Measurements from ENCODE around the gene ANXA6. TPM values are rescaled to one million over a fixed set of nuclear protein-coding genes. Genes with fewer than 3 reads are reported as not detected.

The ANXA6 gene
- total RNA-seq, 1 experiment from 2014 or later: 95.9 TPM

DNA sequence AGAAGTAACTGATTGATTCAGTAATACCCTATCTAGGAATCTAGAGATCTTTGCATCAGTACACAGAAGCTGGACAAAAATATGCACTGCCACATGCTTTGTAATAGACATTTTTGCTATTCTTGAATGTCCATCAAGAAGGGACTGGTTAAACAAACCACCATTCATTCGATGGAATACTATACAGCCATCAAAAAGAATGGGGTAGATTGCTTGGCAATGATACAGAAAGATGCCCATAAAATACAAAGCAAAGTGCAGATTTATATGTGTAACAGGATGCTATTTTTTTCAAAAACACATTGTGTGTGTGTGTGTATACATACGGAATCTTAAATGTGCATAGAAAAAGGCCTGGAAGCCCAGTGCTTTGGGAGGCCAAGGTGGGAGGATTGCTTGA is 84.3 kb downstream of the ANXA6 start:
- intact Hi-C loops (cut with micrococcal nuclease; ENCODE audit: unreplicated experiment): no loop called here
- H3K4me3 ChIP-seq (ENCODE audit: low read depth, low read length, poor library complexity, severe bottlenecking): no peak overlapping the region
- H3K27me3 ChIP-seq (replicated peaks; ENCODE audit: insufficient read depth, low read depth, low read length, poor library complexity): no peaks in the 10 kb centered on the region
- ChIA-PET CTCF (no interaction called here), POLR2A (ENCODE audit: low non-redundant PET) (no interaction called here)
- no peaks in the 10 kb centered on the region for H3K36me3 ChIP-seq (ENCODE audit: insufficient read depth, low read length, poor library complexity, severe bottlenecking)
- H3K9me3 ChIP-seq (ENCODE audit: low read depth, low read length, poor library complexity, severe bottlenecking): no peaks in the 10 kb centered on the region
- BruUV-seq (replicated peaks): no TSS peak
- TF ChIP-seq, protein P1, sequence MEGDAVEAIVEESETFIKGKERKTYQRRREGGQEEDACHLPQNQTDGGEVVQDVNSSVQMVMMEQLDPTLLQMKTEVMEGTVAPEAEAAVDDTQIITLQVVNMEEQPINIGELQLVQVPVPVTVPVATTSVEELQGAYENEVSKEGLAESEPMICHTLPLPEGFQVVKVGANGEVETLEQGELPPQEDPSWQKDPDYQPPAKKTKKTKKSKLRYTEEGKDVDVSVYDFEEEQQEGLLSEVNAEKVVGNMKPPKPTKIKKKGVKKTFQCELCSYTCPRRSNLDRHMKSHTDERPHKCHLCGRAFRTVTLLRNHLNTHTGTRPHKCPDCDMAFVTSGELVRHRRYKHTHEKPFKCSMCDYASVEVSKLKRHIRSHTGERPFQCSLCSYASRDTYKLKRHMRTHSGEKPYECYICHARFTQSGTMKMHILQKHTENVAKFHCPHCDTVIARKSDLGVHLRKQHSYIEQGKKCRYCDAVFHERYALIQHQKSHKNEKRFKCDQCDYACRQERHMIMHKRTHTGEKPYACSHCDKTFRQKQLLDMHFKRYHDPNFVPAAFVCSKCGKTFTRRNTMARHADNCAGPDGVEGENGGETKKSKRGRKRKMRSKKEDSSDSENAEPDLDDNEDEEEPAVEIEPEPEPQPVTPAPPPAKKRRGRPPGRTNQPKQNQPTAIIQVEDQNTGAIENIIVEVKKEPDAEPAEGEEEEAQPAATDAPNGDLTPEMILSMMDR (conservative IDR thresholded peaks at IDR 0.05; ENCODE audit: low read depth, low read length): no peak
- TF ChIP-seq EZH2 (IDR thresholded peaks at IDR 0.05; ENCODE audit: borderline replicate concordance, low read depth, low read length, poor library complexity, severe bottlenecking): no peak
- H3K4me1 ChIP-seq (ENCODE audit: insufficient read depth, low read length, poor library complexity, severe bottlenecking): no peaks in the 10 kb centered on the region
- no peak overlapping the region for H3K27ac ChIP-seq (ENCODE audit: low read depth, low read length, poor library complexity, severe bottlenecking)
- no peak for DNase-seq (ENCODE audit: low spot score)

GRCh38 chr5:151072630-151073025 is 85.0 kb downstream of the ANXA6 start:
- TF ChIP-seq, protein P1 (conservative IDR thresholded peaks at IDR 0.05; ENCODE audit: low read depth, low read length): no peak
- no peak for TF ChIP-seq EZH2 (IDR thresholded peaks at IDR 0.05; ENCODE audit: borderline replicate concordance, low read depth, low read length, poor library complexity, severe bottlenecking)
- ChIA-PET CTCF (no interaction called here), POLR2A (ENCODE audit: low non-redundant PET) (no interaction called here)
- Histone ChIP-seq H3K4me3 (ENCODE audit: low read depth, low read length, poor library complexity, severe bottlenecking) (no peak overlapping the region), H3K36me3 (ENCODE audit: insufficient read depth, low read length, poor library complexity, severe bottlenecking) (no peaks in the 10 kb centered on the region), H3K4me1 (ENCODE audit: insufficient read depth, low read length, poor library complexity, severe bottlenecking) (no peaks in the 10 kb centered on the region), H3K27ac (ENCODE audit: low read depth, low read length, poor library complexity, severe bottlenecking) (no peak overlapping the region), H3K27me3 (replicated peaks; ENCODE audit: insufficient read depth, low read depth, low read length, poor library complexity) (no peaks in the 10 kb centered on the region), H3K9me3 (ENCODE audit: low read depth, low read length, poor library complexity, severe bottlenecking) (no peaks in the 10 kb centered on the region)
- intact Hi-C loops (cut with micrococcal nuclease; ENCODE audit: unreplicated experiment): no loop called here
- BruUV-seq (replicated peaks): no TSS peak
- no peak for DNase-seq (ENCODE audit: low spot score)

DNA sequence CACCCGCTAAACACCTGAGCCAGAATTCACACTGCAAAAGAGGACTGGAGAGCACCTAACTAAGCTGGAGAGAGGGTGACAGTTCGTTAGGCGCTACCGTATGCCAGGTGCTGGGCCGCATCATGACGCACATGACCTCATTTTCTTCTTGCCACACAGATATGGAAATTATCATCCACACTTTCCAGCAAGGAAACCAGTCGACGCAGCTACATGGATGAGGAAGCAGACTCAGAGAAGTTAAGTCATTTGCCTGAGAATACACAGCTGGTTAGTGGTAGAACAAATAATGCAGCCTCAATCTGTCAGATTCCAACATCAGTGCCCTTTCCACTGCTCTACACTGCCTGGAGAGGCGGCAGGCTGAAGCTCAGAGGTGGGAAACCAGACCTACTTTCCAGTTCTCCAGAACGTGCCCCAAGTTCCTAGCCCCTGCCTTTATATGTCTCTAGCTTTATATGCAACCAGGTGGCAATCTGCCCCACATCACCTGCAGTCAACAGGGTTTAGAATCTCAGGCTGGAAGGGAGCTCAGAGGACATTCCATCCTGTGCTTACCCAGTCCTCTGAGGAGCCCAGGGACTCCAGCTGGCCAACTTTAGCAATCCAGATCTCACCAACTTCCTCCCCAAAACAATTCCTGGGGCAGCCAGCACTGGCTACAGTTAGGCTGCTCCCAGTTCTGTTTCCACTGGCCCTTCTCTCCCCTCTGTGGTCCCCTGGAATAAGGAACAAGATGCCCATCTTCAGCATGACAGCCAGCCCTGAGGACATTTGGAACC is 85.5 kb downstream of the ANXA6 start:
- no peak for DNase-seq (ENCODE audit: low spot score)
- H3K27ac ChIP-seq (ENCODE audit: low read depth, low read length, poor library complexity, severe bottlenecking): no peak overlapping the region
- H3K4me3 ChIP-seq (ENCODE audit: low read depth, low read length, poor library complexity, severe bottlenecking): no peak overlapping the region
- CTCF ChIA-PET: no interaction called here
- TF ChIP-seq, protein P1 (conservative IDR thresholded peaks at IDR 0.05; ENCODE audit: low read depth, low read length): no peak
- TF ChIP-seq EZH2 (IDR thresholded peaks at IDR 0.05; ENCODE audit: borderline replicate concordance, low read depth, low read length, poor library complexity, severe bottlenecking): no peak
- no peaks in the 10 kb centered on the region for H3K27me3 ChIP-seq (replicated peaks; ENCODE audit: insufficient read depth, low read depth, low read length, poor library complexity)
- H3K9me3 ChIP-seq (ENCODE audit: low read depth, low read length, poor library complexity, severe bottlenecking): no peaks in the 10 kb centered on the region
- POLR2A ChIA-PET (ENCODE audit: low non-redundant PET): no interaction called here
- no TSS peak for BruUV-seq (replicated peaks)
- H3K36me3 ChIP-seq (ENCODE audit: insufficient read depth, low read length, poor library complexity, severe bottlenecking): no peaks in the 10 kb centered on the region
- H3K4me1 ChIP-seq (ENCODE audit: insufficient read depth, low read length, poor library complexity, severe bottlenecking): no peaks in the 10 kb centered on the region
- intact Hi-C loops (cut with micrococcal nuclease; ENCODE audit: unreplicated experiment): no loop called here

Measured in A673 (cell line).